ENCODE results near the gene SUGCT.
"Not testable (repeated sequence)": the region's sequence is repeated elsewhere in the genome, so short reads cannot be mapped to it uniquely, and the experiment has no call there.

Gene SUGCT

DNA sequence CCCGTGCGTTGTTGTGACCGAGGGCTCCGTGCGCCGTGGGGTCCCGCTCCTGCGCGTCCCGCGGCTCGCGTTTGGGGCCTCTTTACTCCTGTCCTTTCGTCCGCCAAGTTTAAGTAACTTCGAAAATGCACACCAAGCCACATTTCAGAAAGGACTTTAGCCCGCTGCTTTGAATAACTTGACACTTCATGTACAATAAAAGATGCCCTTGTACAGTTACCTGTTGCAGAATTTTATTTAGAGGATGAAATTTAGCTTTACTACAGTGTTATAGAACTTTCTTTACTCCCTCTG, 459 bp downstream of the SUGCT start:
- Histone ChIP-seq H3K27me3 (replicated peaks) (no peaks in the 10 kb centered on the region), H3K27ac (peak overlapping the region; percentile 91)
- DNase-seq = no peak

DNA sequence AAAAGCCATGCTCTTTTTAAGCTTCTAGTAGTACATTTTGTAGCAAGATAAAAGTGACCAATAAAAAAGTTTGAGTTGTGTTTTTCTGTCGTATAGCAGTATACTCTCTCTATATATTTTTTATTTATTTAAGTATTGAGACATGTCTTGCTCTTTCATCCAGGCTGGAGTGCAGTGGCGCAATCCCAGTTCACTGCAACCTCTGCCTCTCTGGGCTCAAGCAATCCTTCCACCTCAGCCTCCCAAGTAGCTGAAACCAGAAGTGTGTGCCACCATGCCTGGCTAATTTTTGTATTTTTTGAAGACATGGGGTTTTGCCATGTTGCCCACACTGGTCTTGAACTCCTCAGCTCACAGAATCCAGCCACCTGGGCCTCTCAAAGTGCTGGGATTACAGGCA, 2.8 kb downstream of the SUGCT start:
- in situ Hi-C loops (cut with HindIII; ENCODE audit: low pct_ligation_motif_present, low sequenced_read_pairs) = no loop called here
- H3K27me3 ChIP-seq (replicated peaks) = no peaks in the 10 kb centered on the region
- H3K27ac ChIP-seq = no peak overlapping the region
- H3K4me3 ChIP-seq (ENCODE audit: low read depth, low read length) = no peak overlapping the region
- H3K36me3 ChIP-seq (replicated peaks) = no peaks in the 10 kb centered on the region
- TF ChIP-seq, protein P1, sequence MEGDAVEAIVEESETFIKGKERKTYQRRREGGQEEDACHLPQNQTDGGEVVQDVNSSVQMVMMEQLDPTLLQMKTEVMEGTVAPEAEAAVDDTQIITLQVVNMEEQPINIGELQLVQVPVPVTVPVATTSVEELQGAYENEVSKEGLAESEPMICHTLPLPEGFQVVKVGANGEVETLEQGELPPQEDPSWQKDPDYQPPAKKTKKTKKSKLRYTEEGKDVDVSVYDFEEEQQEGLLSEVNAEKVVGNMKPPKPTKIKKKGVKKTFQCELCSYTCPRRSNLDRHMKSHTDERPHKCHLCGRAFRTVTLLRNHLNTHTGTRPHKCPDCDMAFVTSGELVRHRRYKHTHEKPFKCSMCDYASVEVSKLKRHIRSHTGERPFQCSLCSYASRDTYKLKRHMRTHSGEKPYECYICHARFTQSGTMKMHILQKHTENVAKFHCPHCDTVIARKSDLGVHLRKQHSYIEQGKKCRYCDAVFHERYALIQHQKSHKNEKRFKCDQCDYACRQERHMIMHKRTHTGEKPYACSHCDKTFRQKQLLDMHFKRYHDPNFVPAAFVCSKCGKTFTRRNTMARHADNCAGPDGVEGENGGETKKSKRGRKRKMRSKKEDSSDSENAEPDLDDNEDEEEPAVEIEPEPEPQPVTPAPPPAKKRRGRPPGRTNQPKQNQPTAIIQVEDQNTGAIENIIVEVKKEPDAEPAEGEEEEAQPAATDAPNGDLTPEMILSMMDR (IDR thresholded peaks at IDR 0.05; ENCODE audit: low read depth, low read length, missing control alignments) = no peak
- DNase-seq = no peak

More for the DNA sequence above, 459 bp downstream of the SUGCT start:
- TF ChIP-seq, protein P1 (IDR thresholded peaks at IDR 0.05; ENCODE audit: low read depth, low read length, missing control alignments) = no peak
- Histone ChIP-seq H3K4me3 (ENCODE audit: low read depth, low read length) (peak overlapping the region; percentile 92), H3K36me3 (replicated peaks) (no peaks in the 10 kb centered on the region)
- in situ Hi-C loops (cut with HindIII; ENCODE audit: low pct_ligation_motif_present, low sequenced_read_pairs) = no loop called here

DNA sequence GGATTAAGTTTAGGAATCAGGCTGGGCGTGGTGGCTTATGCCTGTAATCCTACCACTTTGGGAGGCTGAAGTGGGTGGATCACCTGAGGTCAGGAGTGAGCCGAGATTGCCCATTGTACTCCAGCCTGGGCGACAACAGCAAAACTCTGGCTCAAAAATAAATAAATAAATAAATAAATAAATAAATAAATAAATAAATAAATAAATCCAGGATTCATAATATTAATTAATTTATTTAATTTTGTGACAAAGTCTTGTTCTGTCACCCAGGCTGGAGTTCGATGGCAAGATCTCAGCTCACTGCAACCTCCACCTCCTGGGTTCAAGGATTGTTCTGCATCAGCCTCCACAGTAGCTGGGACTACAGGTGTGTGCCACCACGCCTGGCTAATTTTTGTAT, 4.2 kb downstream of the SUGCT start:
- H3K27me3 ChIP-seq (replicated peaks) = no peaks in the 10 kb centered on the region
- in situ Hi-C loops (cut with HindIII; ENCODE audit: low pct_ligation_motif_present, low sequenced_read_pairs) = no loop called here
- TF ChIP-seq, protein P1 (IDR thresholded peaks at IDR 0.05; ENCODE audit: low read depth, low read length, missing control alignments) = no peak
- no peak overlapping the region for H3K27ac ChIP-seq
- DNase-seq = no peak
- H3K36me3 ChIP-seq (replicated peaks) = no peaks in the 10 kb centered on the region
- no peak overlapping the region for H3K4me3 ChIP-seq (ENCODE audit: low read depth, low read length)

DNA sequence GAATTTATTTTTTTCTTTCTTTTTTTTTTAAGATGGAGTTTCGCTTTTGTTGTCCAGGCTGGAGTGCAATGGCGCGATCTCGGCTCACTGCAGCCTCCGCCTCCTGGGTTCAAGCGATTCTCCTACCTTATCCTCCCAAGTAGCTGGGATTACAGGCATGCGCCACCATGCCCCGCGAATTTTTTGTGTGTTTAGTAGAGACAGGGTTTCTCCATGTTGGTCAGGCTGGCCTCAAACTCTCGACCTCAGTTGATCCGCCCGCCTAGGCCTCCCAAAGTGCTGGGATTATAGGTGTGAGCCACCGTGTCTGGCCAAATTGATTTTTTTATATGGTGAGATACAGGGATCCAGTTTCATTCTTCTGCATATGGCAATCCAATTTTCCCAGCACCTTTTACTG, 5.1 kb downstream of the SUGCT start:
- in situ Hi-C loops (cut with HindIII; ENCODE audit: low pct_ligation_motif_present, low sequenced_read_pairs); H3K4me3 ChIP-seq (ENCODE audit: low read depth, low read length); DNase-seq; H3K27me3 ChIP-seq (replicated peaks); H3K36me3 ChIP-seq (replicated peaks); H3K27ac ChIP-seq: not testable (repeated sequence)

DNA sequence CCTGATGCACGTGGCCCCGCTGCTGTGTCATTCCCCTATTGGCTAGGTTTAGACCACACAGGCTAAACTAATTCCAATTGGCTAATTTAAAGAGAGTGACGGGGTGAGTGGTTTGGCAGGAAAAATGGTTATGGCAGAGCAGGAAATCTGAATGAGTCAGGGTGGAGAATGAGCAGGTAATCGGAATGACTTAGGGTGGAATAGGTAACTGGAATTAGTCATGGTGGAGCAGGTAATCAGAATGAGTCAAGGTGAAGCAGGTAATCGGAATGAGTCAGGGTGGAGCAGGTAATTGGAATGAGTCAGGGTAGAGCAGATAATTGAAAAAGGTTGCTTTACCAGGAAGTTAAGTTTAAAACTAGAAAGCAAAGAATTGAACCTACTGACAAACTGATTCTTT, 7.1 kb downstream of the SUGCT start:
- DNase-seq; in situ Hi-C loops (cut with HindIII; ENCODE audit: low pct_ligation_motif_present, low sequenced_read_pairs); H3K36me3 ChIP-seq (replicated peaks); H3K27me3 ChIP-seq (replicated peaks); H3K4me3 ChIP-seq (ENCODE audit: low read depth, low read length); H3K27ac ChIP-seq: not testable (repeated sequence)

DNA sequence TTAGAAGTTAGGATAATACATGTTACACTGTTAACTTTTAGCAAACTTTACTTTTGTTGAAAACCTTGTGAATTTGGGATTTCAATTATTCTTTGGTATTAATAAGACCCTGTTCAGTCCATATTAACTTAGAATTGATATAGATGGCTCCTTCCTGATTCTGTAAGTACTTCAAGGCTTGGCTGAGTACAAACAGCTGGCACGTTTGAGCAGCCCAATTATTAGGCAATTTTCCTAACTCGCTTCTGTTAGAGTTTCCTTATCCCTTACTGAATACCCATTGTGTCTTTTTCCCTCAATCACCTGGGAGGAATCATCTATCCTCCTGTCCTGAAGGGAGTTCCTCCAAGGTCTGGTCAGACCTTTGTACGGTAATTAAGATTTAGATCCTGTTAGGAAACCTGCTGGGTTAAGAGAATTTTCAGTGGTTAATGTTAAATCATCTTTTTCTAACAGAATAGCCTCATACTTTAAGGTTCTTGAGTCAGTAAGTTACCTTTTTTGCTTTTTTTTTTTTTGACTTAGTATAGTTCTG, 10.9 kb downstream of the SUGCT start:
- H3K27me3 ChIP-seq (replicated peaks); in situ Hi-C loops (cut with HindIII; ENCODE audit: low pct_ligation_motif_present, low sequenced_read_pairs): not testable (repeated sequence)

DNA sequence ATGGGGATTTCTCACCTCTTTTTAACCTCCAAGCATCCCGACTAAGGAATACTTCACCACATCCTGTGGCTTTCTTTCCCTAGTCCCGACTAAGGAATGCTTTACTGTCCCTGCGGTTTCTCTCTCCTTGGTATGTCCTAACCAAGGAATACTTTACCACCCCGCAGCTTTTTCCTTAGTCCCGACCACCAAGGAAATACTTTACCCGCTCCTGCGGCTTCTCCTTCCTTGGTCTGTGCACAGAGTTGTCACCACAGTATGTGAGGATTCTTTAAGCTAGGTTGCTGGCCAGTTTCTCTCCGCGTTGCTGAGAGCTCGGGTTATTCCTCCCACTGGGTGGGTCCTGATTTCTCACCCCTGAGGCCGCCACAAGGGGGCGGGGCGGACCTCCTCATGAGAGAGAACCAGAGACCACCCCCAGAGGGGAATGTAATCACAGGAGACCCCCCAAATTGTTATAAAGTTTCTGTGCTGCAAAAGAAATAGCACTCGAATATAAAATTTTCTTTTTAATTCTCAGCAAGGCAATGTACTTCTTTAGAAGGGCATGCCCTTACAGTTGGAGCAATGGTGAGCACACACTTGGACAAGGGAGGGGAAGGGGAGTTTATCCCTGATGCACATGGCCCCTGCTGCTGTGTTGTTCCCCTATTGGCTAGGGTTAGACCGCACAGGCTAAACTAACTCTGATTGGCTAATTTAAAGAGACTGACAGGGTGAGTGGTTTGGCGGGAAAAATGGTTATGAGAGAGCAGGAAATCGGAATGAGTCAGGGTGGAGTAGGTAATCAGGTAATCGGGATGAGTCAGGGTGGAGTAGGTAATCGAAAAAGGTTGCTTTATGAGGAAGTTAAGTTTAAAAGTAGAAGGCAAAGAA, 12.8 kb downstream of the SUGCT start:
- Histone ChIP-seq H3K36me3 (replicated peaks) (no peaks in the 10 kb centered on the region), H3K4me3 (ENCODE audit: low read depth, low read length) (no peak overlapping the region), H3K27ac (no peak overlapping the region), H3K27me3 (replicated peaks) (no peaks in the 10 kb centered on the region)
- in situ Hi-C loops (cut with HindIII; ENCODE audit: low pct_ligation_motif_present, low sequenced_read_pairs) = no loop called here
- peak; percentile 21 for DNase-seq
- TF ChIP-seq, protein P1 (IDR thresholded peaks at IDR 0.05; ENCODE audit: low read depth, low read length, missing control alignments) = peak; percentile 33

More for the DNA sequence above, 10.9 kb downstream of the SUGCT start:
- not testable (repeated sequence) for H3K4me3 ChIP-seq (ENCODE audit: low read depth, low read length); H3K27ac ChIP-seq; H3K36me3 ChIP-seq (replicated peaks); DNase-seq

DNA sequence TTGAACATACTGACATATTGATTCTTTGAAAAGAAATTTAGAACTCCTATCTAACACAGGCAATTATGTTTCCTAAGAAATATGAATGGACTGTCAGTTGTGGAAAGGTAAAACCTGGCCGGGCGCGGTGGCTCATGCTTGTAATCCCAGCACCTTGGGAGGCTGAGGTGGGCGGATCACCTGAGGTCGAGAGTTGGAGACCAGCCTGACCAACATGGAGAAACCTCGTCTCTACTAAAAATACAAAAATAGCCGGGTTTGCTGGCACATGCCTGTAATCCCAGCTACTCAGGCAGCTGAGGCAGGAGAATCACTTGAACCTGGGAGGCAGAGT, 13.4 kb downstream of the SUGCT start:
- in situ Hi-C loops (cut with HindIII; ENCODE audit: low pct_ligation_motif_present, low sequenced_read_pairs); H3K27me3 ChIP-seq (replicated peaks); H3K27ac ChIP-seq; DNase-seq; H3K36me3 ChIP-seq (replicated peaks); H3K4me3 ChIP-seq (ENCODE audit: low read depth, low read length): not testable (repeated sequence)
